ENCODE measurements around the gene DDC.

The DDC gene

DNA sequence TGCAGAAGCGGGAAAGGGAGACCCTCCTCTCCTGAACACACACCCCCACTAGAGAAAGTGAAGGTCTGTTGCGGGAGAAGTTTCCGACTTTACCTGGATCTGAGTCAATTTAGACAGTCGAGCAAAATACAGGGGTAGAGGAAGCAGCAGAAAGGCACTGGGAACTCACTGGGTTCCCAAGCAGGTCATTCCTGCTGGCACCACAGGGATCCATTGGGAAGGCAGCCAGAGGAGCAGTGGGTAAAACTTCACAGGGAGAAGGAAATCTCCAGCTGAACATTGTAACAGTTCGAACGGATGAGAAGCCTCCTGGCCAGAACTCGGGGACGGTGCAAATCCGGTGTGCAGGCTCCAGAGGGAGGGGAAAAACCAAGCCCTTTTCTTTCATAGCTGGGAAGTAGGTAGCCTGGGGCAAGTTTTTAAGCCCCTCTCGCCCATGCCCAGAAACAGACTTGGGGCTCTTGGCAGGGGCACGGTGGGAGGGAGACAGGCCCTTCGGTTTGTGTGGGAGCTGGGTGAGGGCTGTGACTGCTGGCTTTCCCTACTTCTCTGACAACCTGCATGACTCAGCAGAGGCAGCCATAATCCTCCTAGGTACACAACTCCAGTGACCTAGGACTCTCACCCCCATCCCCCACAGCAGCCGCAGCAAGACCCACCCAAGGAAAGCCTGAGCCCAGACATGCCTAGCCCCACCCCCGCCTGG, 51.9 kb downstream of the DDC start:
- no peak for DNase-seq

DNA sequence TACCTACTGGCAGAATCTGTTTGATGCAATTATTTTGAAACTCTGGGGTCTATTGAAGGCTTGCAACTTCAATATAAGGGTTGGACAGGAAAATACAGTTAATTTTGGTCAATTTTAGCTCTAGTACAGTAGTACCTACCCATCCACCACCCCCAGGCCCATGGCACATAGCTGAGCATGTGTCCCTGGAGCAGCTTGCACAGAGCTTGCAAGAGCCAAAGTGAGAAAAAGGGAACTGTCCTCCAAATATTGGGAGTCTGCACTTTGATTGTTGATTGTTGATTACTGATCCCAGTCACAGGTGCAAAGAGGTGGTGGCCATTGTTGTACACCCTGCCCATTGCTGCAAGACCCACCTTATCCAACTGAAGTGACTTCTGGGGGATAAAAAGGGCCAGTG, 52.8 kb downstream of the DDC start:
- no peak for DNase-seq

DNA sequence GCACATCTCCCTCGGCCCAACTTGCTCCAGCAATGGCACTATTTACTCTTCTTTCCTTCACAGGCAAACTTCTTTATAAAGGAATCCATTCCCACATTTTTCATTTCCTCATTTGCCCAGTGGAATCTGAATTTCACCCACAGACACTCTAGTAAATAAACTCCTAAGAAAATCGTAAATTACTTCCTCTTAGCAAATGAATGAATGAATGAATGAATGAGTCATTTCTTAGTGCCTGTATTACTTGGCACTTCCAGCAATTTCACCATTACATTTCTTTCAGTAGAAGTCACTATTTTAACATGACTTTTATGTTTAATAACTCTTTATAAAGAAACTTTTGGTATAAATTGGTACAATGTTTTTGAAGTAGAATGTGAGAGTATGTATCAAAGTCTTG, 55.7 kb downstream of the DDC start:
- DNase-seq: no peak

DNA sequence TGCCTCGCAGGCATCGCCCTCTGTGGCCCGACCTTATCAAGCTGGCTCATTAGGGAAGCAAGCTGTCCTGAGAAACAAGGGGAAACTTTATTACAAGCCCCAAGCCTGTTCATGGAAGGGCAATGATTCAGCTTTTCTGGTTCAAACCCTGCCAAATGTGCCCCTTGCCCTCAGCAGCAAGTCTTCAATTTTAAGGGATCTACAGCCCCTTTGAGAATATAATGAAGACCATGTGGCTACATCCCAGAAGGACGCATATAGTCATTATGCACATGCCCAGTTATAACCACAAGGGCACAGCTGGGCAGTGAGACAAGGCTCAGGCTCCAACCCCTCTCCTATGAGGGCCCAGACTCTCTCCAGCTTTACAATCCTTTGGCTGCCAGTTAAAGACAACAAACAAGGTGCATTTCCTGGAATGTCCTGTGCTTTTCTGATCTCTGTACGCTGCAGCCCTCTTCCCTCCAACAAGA, 56.7 kb downstream of the DDC start:
- DNase-seq: no peak

DNA sequence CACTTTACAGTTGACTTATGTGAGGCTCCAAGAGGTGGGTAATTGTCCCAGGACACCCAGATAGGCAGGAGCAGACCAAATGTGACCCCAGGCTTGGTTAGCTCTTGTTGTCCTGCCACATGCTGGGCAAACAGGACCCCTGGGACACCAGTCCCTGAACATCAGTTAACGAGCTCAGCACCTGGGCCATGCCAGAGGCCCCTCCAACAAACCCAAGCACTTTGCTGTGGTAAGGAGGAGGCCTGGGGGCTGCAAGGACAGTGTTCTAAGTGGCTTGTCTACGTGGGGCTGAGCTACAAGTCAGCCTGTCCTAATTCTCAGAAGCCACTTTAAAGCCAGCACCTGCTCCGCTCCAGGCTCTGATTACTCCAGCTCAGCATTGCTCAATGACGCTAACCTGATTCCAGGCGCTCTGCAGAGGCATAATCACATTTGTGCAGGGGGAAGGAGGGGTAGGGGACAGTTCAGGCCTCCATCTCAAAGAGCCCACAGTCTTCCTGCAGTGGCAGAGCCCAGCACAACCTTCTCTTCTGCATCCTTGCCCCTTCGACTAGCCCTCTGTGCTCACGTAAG, 57.2 kb downstream of the DDC start:
- DNase-seq: no peak

DNA sequence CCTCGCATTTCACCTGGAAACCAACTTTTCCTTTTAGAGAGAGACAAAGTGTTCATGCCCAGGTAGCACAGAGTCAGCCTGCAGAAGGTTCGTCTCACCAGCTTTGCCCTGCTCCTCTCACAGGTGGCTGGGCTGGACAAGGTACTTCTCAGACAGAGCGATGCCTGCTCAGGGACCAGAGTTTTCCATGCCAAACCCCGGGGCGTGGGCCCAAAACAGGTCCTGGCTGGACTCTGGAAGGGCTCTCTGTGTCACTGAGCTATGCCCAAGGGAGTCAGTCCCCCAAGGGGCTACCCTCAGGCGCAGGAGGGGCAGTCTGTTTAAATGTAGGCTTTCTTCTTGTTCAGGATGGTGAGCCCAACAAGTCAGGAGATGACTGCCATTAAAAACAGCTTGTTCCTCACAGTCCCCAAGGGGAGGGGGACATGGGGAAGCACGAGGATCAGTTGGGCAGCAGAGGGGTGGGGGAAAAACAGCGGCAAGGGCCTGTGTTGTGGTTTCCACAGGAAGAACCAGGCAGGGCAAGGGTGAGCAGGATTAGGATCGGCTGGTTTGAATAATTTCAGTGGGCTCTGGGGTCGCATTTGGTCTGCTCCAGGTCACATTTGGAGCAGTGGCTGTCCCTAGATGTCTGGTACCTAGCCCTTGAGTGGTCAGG, 59.5 kb downstream of the DDC start:
- DNase-seq: no peak

DNA sequence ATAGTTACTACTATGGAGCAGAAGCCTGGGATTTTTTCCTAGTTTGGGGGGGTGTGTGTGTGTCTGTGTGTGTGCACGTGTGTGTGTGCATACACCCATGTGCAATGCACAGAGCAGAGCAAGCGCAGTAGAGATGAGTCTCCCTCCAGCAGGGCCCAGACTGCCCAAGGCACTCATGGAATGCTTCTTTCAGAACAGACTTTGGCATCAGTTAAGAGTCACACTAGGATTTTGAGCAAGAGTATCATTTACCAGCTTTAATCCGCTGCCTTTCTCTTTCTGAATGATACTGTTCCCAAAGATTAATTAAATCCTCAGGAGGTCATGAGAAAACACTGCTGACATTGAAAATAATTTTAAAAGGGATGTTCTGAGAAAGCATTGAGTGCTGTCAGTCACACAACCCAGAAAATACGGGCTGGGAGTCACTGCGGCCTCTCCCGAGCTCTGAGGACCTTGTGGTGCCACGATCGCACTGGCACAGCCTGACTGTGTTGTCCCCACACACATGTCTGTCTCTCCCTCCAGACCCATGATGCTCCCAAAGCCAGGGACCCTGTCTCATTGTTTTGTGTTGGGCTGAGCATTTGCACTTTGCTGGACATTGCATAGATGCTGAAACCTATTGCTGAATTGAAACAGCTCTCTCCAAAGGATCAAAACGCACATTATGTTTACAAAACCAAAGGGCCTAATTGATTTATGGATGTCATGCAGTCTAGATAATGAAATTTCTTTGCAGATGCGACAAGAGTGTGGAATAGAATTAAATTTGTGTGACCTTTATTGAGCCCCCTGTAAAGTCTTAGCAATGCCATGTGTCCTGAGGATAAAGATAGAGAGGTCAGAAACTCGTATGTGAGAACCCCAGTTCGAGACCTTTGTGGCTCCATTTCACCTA, 60.3 kb downstream of the DDC start:
- no peak for DNase-seq

DNA sequence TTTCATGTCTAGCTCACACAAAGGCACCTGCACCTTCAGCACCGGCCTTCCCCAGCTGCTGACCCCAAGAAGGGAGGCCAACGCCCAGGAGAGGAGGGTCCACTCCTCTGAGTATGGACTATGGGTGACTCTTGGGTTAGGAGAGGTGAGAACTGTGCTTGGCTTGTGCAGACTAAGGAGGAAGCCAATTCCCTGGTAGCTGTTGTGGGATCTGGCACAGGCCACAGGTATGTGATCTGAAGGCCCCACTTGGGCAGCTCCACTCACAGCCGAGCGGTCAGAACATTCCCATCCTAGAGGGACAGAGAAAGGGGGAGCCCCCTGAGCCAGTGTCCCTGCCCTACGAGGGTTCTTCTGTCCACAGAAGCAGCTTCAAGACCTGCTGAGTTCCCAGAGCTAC, 62.3 kb downstream of the DDC start:
- DNase-seq: no peak

DNA sequence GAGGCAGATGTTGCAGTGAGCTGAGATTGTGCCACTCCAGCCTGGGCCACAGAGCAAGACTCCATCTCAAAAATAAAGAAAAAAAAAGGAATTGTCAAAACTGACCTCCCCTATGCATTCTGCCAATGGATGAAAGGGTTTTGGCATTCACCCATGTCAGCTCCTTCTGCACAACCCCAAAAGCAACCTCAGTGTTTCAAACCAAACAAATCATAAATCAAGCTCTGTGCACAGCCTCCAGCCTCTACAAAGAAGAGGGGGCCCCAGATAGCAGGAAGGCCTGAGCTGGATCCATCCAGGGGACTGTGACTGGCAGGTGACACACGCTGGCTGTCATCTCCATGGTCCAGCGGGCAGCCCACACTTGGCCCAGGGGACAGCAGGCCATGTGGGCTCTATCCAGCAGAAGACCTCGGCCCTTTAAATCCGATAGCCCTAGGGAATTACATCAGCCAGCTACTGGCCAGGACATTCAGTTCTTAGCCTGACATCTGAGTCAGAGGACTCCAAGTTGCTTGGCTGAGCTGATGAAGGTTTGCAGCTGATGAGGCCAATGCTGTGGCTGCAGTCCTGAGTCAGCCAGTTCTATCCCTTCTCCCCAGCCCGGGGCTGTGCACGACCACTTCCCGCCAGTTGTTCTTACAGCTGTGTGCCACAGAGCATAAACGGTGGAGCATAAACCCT, 63.1 kb downstream of the DDC start:
- DNase-seq: peak; percentile 73

DNA sequence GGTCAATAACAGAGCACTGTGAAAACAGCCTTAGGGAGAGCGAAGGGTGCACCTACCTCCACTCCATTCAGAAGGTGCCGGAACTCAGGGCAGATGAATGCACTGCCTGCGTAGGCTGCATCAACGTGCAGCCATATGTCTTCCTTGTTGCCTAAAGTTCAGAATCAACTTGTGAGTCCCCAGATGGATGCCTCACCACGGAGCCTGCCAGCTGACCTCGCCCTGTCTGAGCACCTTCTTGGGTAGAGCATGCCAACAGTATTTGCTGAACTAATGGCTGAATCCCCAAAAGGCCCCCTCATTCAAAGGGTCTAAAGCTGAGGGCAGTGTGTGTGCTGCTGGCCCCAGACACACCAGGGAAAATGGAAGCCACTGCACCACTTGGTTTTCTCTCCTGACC, 66.1 kb downstream of the DDC start:
- no peak for DNase-seq

DNA sequence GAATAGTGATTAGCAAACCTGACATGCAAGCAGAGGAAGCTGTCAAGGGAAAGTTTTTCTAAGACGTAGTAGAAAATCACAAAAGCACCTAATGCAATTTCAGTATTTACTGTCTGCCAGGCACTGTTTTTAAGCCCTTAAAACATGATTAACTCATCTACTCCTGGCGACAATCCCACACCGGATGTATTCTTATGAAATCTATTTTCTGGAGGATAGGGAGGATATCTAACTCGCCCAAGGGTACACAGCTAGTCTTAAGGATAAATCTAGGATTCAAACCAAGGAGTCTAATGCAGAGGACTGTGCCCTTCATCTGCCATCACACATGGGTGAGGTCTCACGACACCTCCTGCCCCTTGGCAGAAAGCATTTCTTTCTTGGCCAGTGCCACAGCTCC, 67.2 kb downstream of the DDC start:
- DNase-seq: no peak

DNA sequence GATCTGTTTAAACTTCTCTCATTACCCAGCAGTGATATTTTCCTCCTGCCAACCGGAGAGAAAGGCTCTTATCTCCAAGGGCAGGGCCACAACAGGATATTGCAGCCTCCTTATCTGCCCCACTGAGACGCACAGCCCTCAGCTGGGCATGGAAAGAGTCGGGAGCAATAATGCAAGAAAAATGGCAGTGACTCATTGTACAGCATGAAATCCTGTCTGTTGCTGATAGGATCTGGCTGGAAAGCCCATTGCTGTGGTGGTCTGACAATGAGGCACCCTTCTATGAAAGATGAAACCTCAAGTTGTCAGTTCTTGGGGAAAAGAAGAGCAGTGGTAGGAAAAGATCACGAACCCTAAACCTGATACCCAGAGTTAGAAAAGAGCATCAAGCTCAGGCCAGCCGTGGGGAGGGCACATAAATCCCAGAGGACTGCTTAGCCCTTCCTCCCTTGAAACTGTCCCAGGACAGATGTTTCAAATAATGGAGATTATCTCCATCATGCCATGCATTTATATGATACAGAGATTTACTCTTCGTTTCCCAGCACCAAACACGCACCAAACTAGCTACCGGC, 68.0 kb downstream of the DDC start:
- DNase-seq: no peak

DNA sequence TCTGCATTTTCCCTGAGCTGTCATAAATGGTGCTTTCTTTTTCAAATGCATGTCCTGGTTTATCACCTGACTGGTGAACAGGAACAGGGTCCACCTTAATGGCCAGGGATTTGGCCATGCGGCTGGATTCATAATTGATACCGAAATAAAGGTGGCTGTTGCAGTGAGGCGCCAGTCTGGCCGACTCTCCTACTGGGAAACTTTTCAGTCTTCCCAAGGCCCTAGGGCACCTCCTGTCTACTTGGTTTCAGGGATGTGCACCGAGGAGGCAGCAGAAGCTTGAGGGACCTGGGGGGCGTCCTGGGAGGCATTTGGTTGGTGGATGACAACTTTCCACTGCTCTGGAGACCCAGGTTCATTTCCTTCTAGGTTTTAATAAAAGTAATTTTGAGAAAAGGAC, 68.6 kb downstream of the DDC start:
- DNase-seq: no peak

DNA sequence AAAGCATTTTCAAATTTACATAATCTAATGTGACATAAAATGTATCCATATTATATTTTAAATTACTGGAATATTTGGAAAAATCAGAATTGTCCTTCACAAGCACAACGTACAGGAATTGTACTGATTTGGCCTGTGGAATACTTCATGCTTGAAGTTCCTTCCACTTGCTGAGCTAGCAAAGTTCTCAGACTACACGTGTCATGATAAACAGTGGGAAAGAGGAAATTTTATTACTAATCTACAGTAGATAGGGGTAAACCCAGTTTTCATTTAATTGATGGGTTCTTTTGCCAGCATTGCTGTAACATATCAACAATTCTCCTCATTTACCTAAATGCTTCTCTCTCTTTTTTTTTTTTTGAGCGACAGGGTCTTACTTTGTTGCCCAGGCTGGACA, 69.5 kb downstream of the DDC start:
- DNase-seq: no peak

DNA sequence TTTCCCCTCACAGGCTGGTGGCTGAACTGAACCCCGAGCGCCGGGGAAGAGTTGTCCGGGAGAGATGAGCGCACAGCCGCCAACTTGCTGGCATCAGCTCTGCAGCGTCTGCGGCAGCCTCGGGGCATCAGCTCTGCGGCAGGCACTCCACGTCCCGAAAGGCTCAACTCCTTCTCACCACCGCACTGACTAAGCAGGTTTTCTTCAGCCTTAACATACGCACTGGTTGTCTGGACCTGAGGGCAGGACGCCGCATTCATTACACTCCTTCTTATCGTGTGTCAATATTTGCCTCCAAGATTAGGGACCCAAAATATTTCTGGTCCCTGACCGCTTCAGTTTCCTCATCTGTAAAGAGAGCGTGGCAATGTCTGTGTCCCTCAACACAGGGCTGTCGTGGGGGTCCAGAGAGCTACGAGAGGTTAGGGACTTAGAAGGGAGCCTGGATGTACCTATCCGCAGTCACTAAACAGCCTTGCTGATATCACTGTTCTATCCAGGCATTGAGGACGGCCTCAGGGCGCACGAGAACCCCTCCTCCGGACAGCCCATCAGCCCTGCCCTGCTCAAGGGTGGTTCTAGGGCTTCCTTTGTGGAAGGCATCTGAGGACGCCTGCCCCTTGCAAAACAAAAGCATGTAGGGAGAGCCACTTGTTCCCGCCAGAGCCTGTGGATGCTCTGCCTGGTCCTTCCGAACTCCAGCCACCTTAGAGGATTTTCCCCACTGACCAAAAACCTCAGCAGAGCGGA, 72.3 kb downstream of the DDC start:
- DNase-seq: no peak

DNA sequence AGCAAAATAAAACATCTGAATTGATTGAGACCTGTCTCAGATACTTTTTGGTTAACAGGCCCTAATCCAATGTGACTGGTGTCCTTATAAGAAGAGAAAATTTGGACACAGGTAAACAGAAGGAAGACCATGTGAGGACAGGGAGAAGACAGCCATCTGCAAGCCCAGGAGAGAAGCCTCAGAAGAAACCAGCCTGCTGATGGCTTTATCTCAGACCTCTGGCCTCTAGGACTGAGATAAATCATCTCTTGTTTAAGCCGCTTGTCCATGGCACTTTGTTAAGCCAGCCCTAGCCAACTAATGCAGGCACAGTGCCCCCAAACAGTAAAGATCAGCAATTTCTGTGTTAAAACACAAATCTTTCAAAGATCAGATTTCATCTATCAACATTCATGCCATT, 73.3 kb downstream of the DDC start:
- no peak for DNase-seq

DNA sequence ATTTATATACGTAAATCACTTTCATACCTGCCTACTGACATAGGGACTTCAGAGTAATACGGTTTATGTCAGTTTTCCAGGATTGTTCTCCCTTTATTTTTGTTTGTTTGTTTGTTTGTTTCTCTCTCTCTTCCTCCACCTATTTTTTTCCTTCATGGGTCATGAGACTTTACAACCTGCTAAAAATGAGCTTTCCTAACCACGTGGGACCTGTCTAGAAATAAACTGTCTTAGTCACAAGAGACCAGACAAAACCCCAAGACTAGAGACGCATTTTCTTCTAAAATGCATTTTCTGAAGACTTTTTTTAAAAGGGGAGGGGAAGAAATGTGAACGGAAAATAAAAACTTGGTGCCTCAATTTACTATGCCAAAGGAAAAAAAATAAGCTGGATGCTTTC, 74.0 kb downstream of the DDC start:
- DNase-seq: no peak

DNA sequence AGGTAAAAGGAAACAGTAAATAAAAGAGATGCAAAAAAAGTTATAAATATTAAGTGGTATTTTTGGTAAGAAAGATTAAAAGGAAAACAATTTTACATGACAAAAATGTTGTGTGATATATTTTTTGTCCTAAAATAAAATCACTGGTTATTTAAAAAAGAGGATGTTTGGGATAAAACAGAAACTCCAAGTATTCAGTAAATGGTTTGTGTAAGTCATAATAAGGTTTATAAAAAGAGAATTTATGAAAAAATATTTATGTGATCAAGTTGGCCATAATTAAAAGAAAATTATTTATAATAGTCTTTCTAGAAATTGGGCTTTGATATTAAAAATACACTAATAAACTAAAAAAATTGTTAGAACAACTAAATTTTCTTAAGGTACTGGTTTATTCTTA, 76.8 kb downstream of the DDC start:
- no peak for DNase-seq

DNA sequence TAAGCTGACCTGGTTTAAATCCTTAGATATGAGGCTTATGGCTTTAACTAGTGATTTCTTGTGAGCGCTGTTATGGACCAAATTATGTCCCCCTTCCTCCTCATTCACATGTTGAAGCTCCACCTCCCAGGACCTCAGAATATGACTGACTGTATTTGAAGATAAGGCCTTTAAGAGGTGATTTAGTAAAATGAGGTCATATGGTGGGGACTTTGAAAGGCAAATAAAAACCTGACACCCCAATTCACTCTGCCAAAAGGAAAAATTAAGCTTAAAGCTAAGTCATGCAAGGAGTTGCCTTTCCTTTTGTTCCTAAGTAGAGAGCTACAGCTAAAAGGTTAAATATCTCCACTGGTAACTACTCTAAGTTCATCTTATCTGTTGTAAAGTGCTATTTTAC, 78.7 kb downstream of the DDC start:
- no peak for DNase-seq

DNA sequence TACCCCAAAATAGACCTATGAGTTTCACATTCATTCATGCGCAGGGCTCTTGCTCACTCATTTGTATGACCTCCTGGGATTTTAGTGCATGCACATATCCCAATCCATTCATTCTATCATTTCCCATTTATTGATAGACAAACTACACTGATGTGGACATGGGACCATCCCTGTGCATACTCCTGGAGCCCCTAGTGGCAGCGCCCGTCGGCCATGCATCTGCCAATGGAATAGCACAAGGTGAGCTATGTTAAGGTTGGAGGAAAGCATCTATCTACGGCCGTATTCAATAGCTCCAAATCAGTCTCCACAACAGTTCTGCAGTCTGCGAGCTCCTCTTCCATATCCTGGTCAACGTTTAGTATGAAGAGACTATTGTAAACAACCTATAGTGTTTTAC, 83.3 kb downstream of the DDC start:
- no peak for DNase-seq

DNA sequence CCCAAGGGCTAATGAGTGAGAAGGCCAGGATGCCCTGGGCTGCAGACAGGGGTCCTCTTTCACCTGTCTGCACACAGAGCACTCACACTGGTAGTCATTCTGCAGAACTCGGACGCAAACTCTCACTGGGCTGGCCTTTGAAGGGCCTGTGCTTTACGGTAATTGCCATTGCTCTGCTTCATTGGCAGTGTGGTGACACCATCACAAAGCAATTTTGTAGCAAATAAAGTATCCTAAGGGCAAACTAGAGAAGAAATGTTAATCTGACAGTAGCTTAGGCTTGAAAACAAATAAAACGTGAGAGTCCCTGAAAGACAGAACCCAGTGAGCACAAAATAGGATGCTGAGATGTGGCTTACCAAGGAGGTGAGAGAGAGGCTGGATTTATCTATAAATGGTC, 84.4 kb downstream of the DDC start:
- no peak for DNase-seq

Data from islet precursor cell (in vitro differentiated cells).